HG03571 (cell line): Measurements from ENCODE around the gene TGFBR1.

Source experiments
- ATAC-seq: cut with Tn5 transposase; IDR thresholded peaks from one replicate; pipeline ENCODE4 v1.9.1; 2021; ENCODE audit not compliant: unreplicated experiment

TGFBR1 gene

DNA sequence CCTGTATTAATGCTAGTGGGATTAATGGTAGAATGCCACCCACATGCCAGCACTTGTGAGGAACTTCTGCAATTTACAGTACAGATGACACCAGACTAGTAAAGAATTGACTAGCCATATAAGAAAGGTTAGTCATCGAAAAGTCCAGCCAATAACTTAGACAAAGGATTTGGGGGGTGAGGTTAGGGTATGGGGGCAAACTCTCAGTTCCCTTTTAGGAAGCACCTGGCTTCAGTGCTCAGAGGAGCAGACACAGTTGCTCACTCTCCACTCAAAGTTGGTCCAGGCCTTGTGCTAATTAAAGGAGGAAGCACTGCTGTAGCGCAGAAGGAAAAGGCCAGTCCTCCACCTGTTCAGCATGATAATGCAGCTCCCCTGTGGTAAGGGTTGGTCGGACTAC lies 25.2 kb downstream of the TGFBR1 start:
- peak; percentile 68 for ATAC-seq

DNA sequence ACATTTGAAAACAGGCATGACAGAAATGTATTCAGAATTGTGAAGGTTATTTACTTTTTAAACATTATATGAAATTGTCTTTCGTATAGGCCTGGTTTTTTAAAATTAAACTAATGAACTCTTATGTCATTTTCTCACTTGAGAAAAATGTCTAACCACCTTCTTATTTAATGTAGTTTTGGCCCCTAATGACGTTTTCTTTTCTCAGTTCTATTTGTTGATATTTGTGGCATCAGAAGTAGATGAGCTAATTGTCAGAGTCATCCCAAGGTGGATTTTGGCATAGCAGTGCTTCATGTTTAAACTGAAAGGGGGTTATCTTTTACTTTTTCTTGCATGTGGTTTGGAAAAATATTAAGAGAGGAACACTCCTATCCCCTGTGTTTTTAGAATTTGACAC lies 28.2 kb downstream of the TGFBR1 start:
- no peak for ATAC-seq

DNA sequence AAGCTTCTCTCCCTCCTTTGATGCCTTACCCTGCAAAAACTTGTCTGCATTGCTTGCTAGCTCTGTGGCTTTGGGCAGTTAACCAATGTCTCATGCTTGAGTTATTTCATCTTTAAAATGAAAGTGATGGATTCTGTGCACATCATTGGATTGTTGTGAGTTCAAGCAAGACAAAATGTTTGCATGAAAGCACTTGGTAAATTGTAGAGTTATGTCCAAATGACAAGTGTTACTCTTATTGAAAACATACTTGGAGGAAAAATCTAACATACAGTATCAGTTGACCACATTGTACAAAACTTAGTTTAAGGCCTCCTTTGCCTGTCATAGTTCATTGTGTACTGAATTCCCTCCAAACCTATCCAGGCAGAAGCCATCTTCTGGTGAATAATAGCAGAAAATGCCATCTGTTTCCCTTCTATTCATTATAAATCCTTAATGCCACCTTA lies 30.0 kb downstream of the TGFBR1 start:
- no peak for ATAC-seq

GRCh38 chr9:99135456-99135855 lies 30.5 kb downstream of the TGFBR1 start:
- ATAC-seq, result no peak

DNA sequence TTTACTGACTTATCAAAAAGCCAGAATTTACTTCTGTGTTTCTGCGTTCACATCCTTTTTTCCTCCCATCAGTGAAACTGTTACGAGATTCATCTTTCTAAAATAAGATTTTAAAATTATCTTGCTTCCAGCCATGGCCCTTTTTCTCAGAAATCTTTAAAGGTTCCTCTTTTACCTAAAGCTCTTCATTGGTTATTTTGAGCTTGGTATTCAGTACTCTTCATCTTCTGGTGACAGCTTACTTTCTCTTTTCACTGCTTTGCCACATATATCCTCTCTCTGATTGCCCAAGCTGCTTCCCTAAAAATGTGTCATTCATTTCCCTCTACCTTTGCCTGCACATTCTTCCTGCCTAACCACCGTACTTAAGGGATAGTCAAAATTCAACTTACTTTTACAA lies 32.3 kb downstream of the TGFBR1 start:
- ATAC-seq, result no peak

DNA sequence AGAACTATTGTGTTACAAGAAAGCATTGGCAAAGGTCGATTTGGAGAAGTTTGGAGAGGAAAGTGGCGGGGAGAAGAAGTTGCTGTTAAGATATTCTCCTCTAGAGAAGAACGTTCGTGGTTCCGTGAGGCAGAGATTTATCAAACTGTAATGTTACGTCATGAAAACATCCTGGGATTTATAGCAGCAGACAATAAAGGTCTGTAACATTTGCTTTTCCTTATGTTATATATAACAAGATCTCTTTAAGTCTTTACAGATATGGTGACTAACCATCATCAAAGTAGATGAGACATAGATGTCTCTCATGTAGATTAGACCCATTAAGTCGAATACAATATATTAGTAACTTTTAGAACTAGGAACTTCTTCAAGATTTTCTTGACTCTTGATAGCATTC lies 33.0 kb downstream of the TGFBR1 start:
- no peak for ATAC-seq

DNA sequence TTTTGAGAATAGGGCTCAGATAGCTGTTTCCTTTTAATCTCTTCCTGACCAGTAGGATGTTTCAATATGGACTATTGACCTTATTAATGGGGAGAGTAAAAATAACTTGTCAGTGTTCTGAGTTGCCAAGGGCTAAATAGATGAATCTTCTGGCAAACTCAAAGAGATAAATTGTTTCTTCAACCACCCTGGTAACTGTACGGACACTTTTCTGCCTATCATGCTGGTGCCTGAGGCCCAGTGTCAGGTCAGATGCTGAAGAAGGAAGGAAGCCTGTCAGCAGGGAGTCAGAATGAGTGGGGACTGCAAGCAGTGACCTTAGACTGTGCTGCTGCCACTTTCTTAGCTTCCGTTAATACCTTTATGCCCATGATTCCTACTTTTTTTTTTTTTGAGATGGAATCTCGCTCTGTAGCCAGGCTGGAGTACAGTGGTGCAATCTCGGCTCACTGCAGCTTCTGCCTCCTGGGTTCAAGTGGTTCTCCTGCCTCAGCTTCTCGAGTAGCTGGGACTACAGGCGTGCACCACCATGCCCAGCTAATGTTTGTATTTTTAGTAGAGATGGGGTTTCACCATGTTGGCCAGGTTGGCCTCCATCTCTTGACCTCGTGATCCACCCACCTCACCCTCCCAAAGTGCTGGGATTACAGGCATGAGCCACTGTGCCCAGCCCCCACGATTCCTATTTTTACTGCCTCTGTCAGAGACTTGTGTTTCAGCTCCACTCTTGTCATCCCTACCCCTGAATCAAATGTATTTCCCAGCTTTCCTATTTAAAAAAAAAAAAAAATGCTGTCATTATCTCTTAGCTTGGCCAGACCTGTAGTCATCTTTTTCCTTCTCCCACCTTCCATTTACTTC lies 33.7 kb downstream of the TGFBR1 start:
- ATAC-seq, result no peak

DNA sequence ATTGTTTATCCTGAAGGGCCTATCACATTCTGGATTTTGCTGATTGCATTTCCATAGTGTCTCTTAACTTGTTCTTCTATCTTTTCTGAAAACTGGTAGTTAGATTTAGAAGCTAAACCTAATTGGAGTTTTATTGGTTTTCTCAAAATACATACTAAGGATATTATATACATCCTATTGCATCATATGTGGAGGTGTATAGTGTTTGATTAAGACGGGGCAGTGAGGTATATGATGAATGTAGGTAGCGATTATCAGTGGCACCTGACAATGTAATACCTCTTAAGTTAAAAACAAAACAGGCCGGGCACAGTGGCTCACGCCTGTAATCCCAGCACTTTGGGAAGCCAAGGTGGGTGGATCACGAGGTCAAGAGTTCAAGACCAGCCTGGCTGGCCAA lies 35.0 kb downstream of the TGFBR1 start:
- no peak for ATAC-seq

- ATAC-seq, result peak; percentile 57
Measured at GRCh38 chr9:99140685-99141314, 35.9 kb downstream of the TGFBR1 start.

- ATAC-seq, result no peak
Measured at GRCh38 chr9:99141849-99142248, 36.9 kb downstream of the TGFBR1 start.

GRCh38 chr9:99142275-99142674 lies 37.4 kb downstream of the TGFBR1 start:
- no peak for ATAC-seq

DNA sequence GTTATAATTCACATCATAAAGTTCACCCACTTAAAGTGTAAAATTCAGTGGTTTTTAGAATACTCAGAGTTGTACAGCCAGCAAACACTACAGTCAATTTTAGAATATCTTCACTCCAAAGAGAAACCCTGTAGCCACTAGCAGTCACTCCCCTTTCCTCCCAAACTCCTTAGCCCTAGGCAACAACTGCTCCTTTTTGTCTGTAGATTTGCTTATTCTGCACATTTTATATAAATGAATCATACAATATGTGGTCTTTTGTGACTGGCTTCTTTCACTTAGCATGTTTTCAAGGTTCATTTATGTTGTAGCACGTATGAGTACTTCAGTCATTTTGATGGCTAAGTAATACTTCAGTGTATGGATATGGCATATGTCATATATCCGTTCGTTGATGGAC lies 38.7 kb downstream of the TGFBR1 start:
- ATAC-seq, result no peak

DNA sequence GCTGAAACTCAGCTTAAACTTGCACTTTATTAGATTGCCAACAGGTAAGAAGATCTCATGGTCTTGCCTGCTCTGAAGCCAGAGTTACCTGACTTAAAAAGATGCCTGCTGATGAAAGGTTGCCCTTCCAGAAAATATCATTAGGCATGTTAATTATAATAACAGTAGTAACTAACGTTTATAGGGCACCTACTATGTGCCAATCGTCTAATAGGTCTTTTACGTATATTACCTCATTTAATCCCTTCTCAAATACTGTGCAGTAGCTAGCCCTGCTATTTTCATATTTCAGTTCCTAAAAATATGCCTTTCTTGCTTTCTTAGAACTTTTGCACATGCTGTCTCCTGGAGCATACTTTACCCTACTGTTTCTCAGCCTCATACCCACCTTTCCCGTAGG lies 40.1 kb downstream of the TGFBR1 start:
- ATAC-seq, result no peak

GRCh38 chr9:99146574-99146973 lies 41.7 kb downstream of the TGFBR1 start:
- no peak for ATAC-seq

GRCh38 chr9:99147177-99147576 lies 42.3 kb downstream of the TGFBR1 start:
- no peak for ATAC-seq

GRCh38 chr9:99150451-99151171 lies 45.7 kb downstream of the TGFBR1 start:
- ATAC-seq, result no peak

- ATAC-seq, result no peak
Measured at GRCh38 chr9:99154356-99154755, 49.4 kb downstream of the TGFBR1 start.

GRCh38 chr9:99155736-99156135 lies 50.8 kb downstream of the TGFBR1 start:
- no peak for ATAC-seq

GRCh38 chr9:99158629-99159028 lies 53.7 kb downstream of the TGFBR1 start:
- ATAC-seq, result no peak

- no peak for ATAC-seq
Measured at GRCh38 chr9:99160173-99160572, 55.3 kb downstream of the TGFBR1 start.

DNA sequence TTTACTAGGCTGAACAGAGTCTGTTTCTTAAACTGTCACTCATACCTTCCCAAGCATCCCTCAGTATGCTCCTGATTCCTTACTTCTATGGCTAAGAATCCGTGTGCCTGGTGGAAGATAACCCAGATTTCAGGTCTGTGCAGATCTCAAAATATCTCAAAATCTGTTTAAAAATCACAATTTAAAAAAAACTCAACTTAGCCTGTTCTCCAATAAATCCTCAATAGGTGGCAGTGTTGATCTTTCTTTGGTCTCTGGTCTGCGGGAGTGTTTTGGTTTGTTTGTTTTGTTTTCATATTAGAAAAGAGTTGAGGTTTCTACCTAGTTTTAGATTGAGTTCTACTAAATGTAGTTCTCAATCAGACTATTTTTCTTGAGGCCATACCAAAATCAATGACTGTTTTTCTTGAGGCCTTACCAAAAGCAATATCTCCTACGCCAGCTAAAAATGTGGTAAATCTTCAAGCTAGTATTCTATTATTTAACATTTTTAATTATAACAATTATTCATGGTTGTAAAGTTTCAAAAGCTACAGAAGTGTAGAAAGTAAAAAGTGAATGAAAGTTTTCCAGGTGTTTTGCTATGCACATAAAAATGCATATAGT lies 57.9 kb downstream of the TGFBR1 start:
- no peak for ATAC-seq
